Loucy (cell line): ENCODE measurements around the gene PFN4.

ENCODE experiments used
- H2AFZ ChIP-seq: fragments of 200-600 bp; sonication (generic); 2 replicates; pipeline ENCODE4 v1.6.0; 2016; ENCODE audit warnings: antibody characterized with exemption, mild to moderate bottlenecking, low read length, moderate library complexity
- H3F3A ChIP-seq: fragments of 200-600 bp; 2 replicates; pipeline ENCODE4 v1.6.0; 2016; ENCODE audit warnings: antibody characterized with exemption, low read depth, mild to moderate bottlenecking
- H3K27me3 ChIP-seq: fragments of 200-600 bp; sonication (generic); 2 replicates; pipeline ENCODE4 v1.6.1; 2014; ENCODE audit warnings: low read length, mild to moderate bottlenecking; ENCODE audit not compliant: insufficient read depth, poor library complexity, severe bottlenecking
- H3K36me3 ChIP-seq: fragments of 200-600 bp; sonication (generic); 2 replicates; pipeline ENCODE4 v1.6.1; 2016; ENCODE audit warnings: low read length; ENCODE audit not compliant: insufficient read depth
- H3K4me1 ChIP-seq: fragments of 200-600 bp; sonication (generic); 2 replicates; pipeline ENCODE4 v1.5.1; 2014; ENCODE audit warnings: low read length, mild to moderate bottlenecking; ENCODE audit not compliant: insufficient read depth, poor library complexity, severe bottlenecking
- H3K4me2 ChIP-seq: fragments of 200-600 bp; sonication (generic); 2 replicates; pipeline ENCODE4 v1.6.0; 2014; ENCODE audit warnings: antibody characterized with exemption, low read length, low read depth, mild to moderate bottlenecking; ENCODE audit not compliant: poor library complexity, severe bottlenecking
- H3K4me3 ChIP-seq: fragments of 200-600 bp; sonication (generic); 2 replicates; pipeline ENCODE4 v1.5.1; 2014; ENCODE audit warnings: low read length, mild to moderate bottlenecking, mixed read lengths; ENCODE audit not compliant: poor library complexity, severe bottlenecking
- H3K79me2 ChIP-seq: fragments of 200-600 bp; sonication (generic); 2 replicates; pipeline ENCODE4 v1.6.1; 2014; ENCODE audit warnings: low read length; ENCODE audit not compliant: insufficient read depth
- H3K9ac ChIP-seq: fragments of 200-600 bp; sonication (generic); 2 replicates; pipeline ENCODE4 v1.6.0; 2014; ENCODE audit warnings: mild to moderate bottlenecking, low read depth, low read length, moderate library complexity; ENCODE audit not compliant: poor library complexity, severe bottlenecking
- H3K9me2 ChIP-seq: fragments of 200-600 bp; sonication (generic); replicated peaks from 2 replicates; pipeline ENCODE4 v1.6.1; 2016; ENCODE audit warnings: low read depth, low read length, mixed read lengths
- H3K9me3 ChIP-seq: fragments of 200-600 bp; sonication (generic); 2 replicates; pipeline ENCODE4 v1.6.1; 2014; ENCODE audit warnings: mild to moderate bottlenecking, antibody characterized with exemption, low read length, low read depth; ENCODE audit not compliant: insufficient read depth
- H4K20me1 ChIP-seq: fragments of 200-600 bp; sonication (generic); 2 replicates; pipeline ENCODE4 v1.6.0; 2014; ENCODE audit warnings: antibody characterized with exemption, low read length, mild to moderate bottlenecking; ENCODE audit not compliant: insufficient read depth, poor library complexity, severe bottlenecking
- EZH2phosphoT487 ChIP-seq: fragments of 200-600 bp; IDR thresholded peaks from 2 replicates; pipeline ENCODE4 v1.6.1; 2018; ENCODE audit warnings: antibody characterized with exemption, mild to moderate bottlenecking, moderate library complexity, borderline replicate concordance
- TF ChIP-seq, protein P1 (sequence below): fragments of 200-600 bp; sonication (generic); conservative IDR thresholded peaks from 2 replicates; pipeline ENCODE4 v1.5.1; 2014; ENCODE audit warnings: mild to moderate bottlenecking, antibody characterized with exemption, low read length

PFN4 gene

DNA sequence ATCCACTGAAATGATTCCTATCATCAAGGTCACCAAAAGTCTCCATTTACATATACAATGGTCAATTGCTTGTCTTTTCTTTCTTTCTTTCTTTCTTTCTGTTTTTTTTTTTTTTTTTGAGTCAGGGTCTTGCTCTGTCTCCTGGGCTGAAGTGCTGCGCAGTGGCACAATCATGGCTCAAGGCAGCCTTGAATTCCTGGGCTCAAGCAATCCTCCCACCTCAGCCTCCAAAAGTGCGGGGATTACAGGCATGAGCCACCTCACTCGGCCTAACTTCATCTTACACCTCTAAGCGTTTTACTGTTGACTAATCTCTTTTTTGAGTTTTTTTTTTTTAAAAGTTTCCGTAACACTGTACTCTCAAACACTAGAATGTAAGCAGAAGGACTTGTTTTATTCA, 47.9 kb downstream of the PFN4 start:
- no peak for TF ChIP-seq EZH2phosphoT487
- TF ChIP-seq, protein P1, sequence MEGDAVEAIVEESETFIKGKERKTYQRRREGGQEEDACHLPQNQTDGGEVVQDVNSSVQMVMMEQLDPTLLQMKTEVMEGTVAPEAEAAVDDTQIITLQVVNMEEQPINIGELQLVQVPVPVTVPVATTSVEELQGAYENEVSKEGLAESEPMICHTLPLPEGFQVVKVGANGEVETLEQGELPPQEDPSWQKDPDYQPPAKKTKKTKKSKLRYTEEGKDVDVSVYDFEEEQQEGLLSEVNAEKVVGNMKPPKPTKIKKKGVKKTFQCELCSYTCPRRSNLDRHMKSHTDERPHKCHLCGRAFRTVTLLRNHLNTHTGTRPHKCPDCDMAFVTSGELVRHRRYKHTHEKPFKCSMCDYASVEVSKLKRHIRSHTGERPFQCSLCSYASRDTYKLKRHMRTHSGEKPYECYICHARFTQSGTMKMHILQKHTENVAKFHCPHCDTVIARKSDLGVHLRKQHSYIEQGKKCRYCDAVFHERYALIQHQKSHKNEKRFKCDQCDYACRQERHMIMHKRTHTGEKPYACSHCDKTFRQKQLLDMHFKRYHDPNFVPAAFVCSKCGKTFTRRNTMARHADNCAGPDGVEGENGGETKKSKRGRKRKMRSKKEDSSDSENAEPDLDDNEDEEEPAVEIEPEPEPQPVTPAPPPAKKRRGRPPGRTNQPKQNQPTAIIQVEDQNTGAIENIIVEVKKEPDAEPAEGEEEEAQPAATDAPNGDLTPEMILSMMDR = no peak
- no peak overlapping the region for H2AFZ ChIP-seq
- peaks cover 55% of the 10 kb centered on the region for H3K79me2 ChIP-seq
- no peaks in the 10 kb centered on the region; the same call in 1 of the 2 replicates for H3K36me3 ChIP-seq
- H4K20me1 ChIP-seq = peaks cover 22% of the 10 kb centered on the region
- no peaks in the 10 kb centered on the region for H3K27me3 ChIP-seq
- peak overlapping the region; percentile 78 for H3K9ac ChIP-seq
- H3K4me1 ChIP-seq = peaks cover 41% of the 10 kb centered on the region
- no peaks in the 10 kb centered on the region; the same call in 1 of the 2 replicates for H3F3A ChIP-seq
- peak overlapping the region; percentile 77 for H3K4me3 ChIP-seq
- peak overlapping the region; percentile 83 for H3K4me2 ChIP-seq
- H3K9me2 ChIP-seq = no peaks in the 10 kb centered on the region
- H3K9me3 ChIP-seq = no peaks in the 10 kb centered on the region

DNA sequence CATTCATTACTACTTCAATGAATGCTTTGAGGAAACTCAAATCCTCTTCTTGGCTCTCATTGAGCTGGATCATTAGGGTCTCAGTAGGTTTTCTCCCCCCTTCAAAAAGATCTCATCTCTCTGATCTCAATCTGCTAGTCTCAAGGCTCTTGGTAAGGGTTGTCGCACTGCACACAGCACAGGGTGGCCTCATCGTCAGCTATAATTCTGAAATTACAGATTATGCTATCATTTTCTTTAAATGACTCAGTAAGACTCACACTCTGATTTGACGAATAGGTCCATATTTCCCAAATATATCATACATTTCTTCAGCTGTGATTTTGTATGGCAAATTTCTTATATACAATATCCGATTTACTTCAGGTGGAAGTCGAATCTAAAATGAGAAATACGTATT, 49.3 kb downstream of the PFN4 start:
- peak overlapping the region; percentile 15 for H3K4me3 ChIP-seq
- no peaks in the 10 kb centered on the region; the same call in 1 of the 2 replicates for H3K36me3 ChIP-seq
- peaks cover 61% of the 10 kb centered on the region for H3K79me2 ChIP-seq
- peak overlapping the region; percentile 21 for H3K9ac ChIP-seq
- H4K20me1 ChIP-seq = peaks cover 22% of the 10 kb centered on the region
- no peak overlapping the region for H2AFZ ChIP-seq
- H3K4me2 ChIP-seq = peak overlapping the region; percentile 83
- H3K4me1 ChIP-seq = peaks cover 49% of the 10 kb centered on the region
- H3F3A ChIP-seq = no peaks in the 10 kb centered on the region; the same call in 1 of the 2 replicates
- TF ChIP-seq, protein P1 = no peak
- no peak for TF ChIP-seq EZH2phosphoT487
- no peaks in the 10 kb centered on the region for H3K9me3 ChIP-seq
- no peaks in the 10 kb centered on the region for H3K9me2 ChIP-seq
- H3K27me3 ChIP-seq = no peaks in the 10 kb centered on the region

DNA sequence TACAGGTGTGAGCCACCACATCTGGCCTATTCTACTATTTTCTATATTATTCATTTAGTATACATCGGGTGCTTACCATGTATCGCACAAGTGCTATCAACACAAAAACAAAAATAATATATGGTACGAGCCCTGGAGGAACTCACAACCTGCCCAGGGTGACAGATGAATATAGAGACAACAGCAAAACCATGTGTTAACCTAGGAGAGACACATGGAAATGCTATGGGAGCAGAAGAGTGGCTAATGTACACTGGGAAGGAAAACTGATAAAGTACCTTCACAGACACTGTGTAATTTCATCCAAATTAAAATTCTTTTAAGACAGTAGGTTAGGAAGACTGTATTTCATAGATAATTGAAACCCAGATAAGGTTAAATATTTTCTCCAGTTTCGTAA, 50.9 kb downstream of the PFN4 start:
- H3F3A ChIP-seq = no peaks in the 10 kb centered on the region
- peaks cover 40% of the 10 kb centered on the region for H3K4me1 ChIP-seq
- no peak overlapping the region for H2AFZ ChIP-seq
- H3K4me2 ChIP-seq = peak overlapping the region; percentile 83
- peak overlapping the region; percentile 4 for H3K4me3 ChIP-seq
- peaks cover 61% of the 10 kb centered on the region for H3K79me2 ChIP-seq
- H3K27me3 ChIP-seq = no peaks in the 10 kb centered on the region
- H3K9me2 ChIP-seq = no peaks in the 10 kb centered on the region
- H3K9ac ChIP-seq = no peak overlapping the region
- no peaks in the 10 kb centered on the region for H3K9me3 ChIP-seq
- peaks cover 22% of the 10 kb centered on the region for H4K20me1 ChIP-seq
- TF ChIP-seq, protein P1 = no peak
- TF ChIP-seq EZH2phosphoT487 = no peak
- peaks cover 12% of the 10 kb centered on the region; the same call in 1 of the 2 replicates for H3K36me3 ChIP-seq
